ENCODE results near the gene ZBTB20.

Gene ZBTB20

DNA sequence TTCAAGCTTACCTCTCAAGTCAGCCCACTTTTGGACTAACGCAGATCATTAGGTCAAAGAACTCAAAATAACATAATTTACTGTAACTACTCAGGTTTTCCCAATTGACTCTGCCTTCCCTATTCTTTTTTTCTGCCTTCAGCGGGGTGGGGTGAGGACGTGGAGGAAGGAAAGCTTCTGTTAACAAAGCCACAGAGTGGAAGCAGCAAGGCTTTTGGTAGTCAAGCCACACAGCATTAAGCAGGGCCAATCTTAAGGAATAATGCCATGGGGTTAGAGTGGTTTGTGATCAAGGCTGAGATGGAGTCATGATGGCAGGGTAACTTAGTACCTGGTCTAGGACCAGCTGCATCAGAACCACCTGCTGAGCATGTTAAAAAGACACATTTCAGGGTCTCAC is 575.7 kb downstream of the ZBTB20 start:
- no peak overlapping the region for H3K4me3 ChIP-seq (ENCODE audit: control insufficient read depth, low read depth, low read length)
- no peak for DNase-seq (ENCODE audit: low read depth)
- TF ChIP-seq CTCF (conservative IDR thresholded peaks at IDR 0.05; ENCODE audit: control insufficient read depth, insufficient read depth, low read depth, low read length): no peak

GRCh38 chr3:114569186-114569585 is 577.9 kb downstream of the ZBTB20 start:
- TF ChIP-seq CTCF (conservative IDR thresholded peaks at IDR 0.05; ENCODE audit: control insufficient read depth, insufficient read depth, low read depth, low read length): no peak
- no peak overlapping the region for H3K4me3 ChIP-seq (ENCODE audit: control insufficient read depth, low read depth, low read length)
- no peak for DNase-seq (ENCODE audit: low read depth)

- DNase-seq (ENCODE audit: low read depth): no peak
- H3K4me3 ChIP-seq (ENCODE audit: control insufficient read depth, low read depth, low read length): no peak overlapping the region
- TF ChIP-seq CTCF (conservative IDR thresholded peaks at IDR 0.05; ENCODE audit: control insufficient read depth, insufficient read depth, low read depth, low read length): no peak
Measured at GRCh38 chr3:114567771-114568170, 579.3 kb downstream of the ZBTB20 start.

DNA sequence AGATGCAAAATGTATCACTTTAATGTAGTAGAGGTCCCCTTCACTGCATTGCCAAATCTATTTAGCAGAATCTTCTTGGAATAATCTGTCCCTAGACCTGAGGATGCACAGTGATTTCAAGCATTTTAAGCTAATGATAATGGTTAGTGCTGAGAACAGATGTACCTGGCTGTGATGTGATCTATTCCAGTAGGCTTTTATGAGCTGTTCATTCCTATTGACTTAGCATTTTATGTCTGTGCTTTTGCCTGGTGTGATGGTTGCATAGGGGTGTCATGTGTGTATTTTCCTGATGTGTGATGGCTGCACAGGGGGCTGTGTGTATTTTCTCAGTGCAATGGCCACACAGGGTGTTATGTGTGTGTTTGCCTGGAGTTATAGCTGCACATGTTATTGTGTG is 580.3 kb downstream of the ZBTB20 start:
- H3K4me3 ChIP-seq (ENCODE audit: control insufficient read depth, low read depth, low read length): no peak overlapping the region
- no peak for DNase-seq (ENCODE audit: low read depth)
- TF ChIP-seq CTCF (conservative IDR thresholded peaks at IDR 0.05; ENCODE audit: control insufficient read depth, insufficient read depth, low read depth, low read length): no peak

GRCh38 chr3:114566162-114566755 is 580.8 kb downstream of the ZBTB20 start:
- DNase-seq (ENCODE audit: low read depth): no peak
- no peak for TF ChIP-seq CTCF (conservative IDR thresholded peaks at IDR 0.05; ENCODE audit: control insufficient read depth, insufficient read depth, low read depth, low read length)
- H3K4me3 ChIP-seq (ENCODE audit: control insufficient read depth, low read depth, low read length): no peak overlapping the region

DNA sequence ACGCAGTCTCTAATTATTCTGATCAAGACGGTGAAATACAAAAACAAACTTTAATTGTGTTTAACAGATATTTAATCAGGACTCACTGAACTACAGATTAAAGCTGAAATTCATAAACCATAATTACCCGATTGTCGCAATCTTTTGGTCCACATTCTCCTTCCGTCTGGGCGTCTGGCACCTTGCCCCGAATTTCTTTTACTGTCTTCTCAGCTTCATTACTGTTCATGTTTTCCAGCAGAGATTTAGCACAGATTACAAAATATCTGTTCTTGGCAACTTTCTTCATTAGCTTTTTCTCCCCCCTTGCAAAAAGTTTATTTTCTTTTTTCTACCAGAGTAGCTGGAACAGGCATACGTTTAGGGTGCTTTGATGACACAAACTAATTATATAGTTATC is 581.9 kb downstream of the ZBTB20 start:
- DNase-seq (ENCODE audit: low read depth): peak; percentile 35
- no peak overlapping the region for H3K4me3 ChIP-seq (ENCODE audit: control insufficient read depth, low read depth, low read length)
- TF ChIP-seq CTCF (conservative IDR thresholded peaks at IDR 0.05; ENCODE audit: control insufficient read depth, insufficient read depth, low read depth, low read length): no peak

DNA sequence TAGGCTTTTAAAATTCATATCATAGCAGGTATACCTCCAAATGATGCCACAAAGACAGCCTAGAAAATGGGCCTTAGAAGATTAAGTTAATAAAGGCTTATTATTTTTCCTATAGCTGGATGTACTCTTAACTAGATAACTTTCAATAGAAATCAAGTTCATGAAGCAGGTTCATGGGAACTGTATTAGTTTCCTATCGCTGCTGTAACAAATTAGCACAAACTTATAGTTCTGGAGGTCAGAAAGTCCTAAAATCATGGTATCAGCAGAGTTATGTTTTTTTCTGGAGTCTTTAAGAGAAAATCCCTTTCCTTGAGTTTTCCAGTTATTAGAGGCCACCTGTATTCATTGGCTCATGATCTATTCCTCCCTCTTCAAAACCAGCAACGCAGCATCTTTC is 583.4 kb downstream of the ZBTB20 start:
- no peak for TF ChIP-seq CTCF (conservative IDR thresholded peaks at IDR 0.05; ENCODE audit: control insufficient read depth, insufficient read depth, low read depth, low read length)
- H3K4me3 ChIP-seq (ENCODE audit: control insufficient read depth, low read depth, low read length): no peak overlapping the region
- no peak for DNase-seq (ENCODE audit: low read depth)
